GM11168 (cell line): Measurements from ENCODE around the gene ORC2.
"Not testable (repeated sequence)": the region's sequence is repeated elsewhere in the genome, so short reads cannot be mapped to it uniquely, and the experiment has no call there.

Experiments
- in situ Hi-C: fragments of 300-500 bp; cut with MboI; formaldehyde crosslinking; loops from one replicate; pipeline ENCODE4 v1.12.0; 2022; ENCODE audit warnings: low sequenced_read_pairs; ENCODE audit not compliant: unreplicated experiment

ORC2 gene

GRCh38 chr2:200943527-200944105, 19.8 kb downstream of the ORC2 start:
- in situ Hi-C loops: no loop called here

- in situ Hi-C loops: no loop called here
These were observed 23.6 kb downstream of the ORC2 start for GRCh38 chr2:200939832-200940231.

GRCh38 chr2:200930947-200931626, 32.4 kb downstream of the ORC2 start:
- in situ Hi-C loops: no loop called here

GRCh38 chr2:200929334-200930249, 33.9 kb downstream of the ORC2 start:
- in situ Hi-C loops: no loop called here

DNA sequence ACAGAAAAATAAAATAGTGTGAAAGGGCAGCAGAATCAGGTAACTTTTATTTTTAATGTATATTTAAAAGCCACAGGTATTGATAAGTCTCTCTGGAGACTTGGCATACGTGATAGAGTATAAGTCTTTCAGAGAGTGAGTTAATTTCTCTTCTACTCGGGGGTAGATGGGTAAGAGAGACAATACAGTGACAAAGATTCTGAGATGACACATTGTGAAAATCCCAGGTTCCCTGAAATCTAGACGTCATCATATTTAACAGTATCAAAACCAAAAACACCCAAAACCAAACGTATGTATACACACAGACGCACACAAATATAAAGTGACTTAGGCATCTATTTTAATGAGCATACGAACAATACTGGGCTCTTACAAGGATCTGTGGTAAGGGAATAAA, 41.0 kb downstream of the ORC2 start:
- in situ Hi-C loops: no loop called here

DNA sequence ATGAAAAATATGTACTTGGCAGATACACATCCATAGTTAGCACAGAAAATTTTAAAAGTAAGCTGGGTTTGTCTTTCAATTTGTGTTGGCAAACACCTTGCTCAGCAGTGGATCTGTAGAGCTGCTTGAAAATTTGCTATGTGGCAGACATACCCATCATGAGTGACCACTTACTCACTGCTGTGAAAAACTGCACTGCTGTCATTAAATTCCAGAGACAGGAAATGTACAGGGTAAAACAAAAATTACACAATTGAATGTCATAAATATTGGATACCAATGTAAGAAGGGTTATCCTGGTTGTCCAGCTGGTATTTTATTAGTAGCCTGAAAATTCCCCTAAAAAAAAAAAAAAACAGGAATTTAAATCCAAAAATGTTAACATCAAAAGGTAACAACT, 49.8 kb downstream of the ORC2 start:
- in situ Hi-C loops: no loop called here

DNA sequence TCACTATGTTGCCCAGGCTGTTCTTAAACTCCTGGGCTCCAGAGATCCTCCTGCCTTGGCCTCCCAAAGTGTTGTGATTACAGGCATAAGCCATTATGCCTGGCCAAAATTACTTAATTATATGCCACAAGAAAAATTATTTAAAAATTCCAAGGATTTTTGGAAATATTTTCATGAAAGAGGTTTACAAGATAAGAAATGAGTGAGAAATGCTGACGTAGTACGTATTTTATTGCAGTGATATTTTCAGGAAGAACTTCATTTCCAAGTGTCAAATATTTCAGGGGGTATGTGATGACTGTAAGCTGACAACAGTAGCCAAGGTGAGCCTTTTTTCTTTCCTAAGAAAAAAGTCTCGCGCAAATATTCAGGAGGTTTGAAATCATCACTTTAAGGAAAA, 53.5 kb downstream of the ORC2 start:
- in situ Hi-C loops: loop anchor here (10.0 kb wide), 2 partner anchors 155 to 265 kb away; no protein-coding TSS in a partner anchor

DNA sequence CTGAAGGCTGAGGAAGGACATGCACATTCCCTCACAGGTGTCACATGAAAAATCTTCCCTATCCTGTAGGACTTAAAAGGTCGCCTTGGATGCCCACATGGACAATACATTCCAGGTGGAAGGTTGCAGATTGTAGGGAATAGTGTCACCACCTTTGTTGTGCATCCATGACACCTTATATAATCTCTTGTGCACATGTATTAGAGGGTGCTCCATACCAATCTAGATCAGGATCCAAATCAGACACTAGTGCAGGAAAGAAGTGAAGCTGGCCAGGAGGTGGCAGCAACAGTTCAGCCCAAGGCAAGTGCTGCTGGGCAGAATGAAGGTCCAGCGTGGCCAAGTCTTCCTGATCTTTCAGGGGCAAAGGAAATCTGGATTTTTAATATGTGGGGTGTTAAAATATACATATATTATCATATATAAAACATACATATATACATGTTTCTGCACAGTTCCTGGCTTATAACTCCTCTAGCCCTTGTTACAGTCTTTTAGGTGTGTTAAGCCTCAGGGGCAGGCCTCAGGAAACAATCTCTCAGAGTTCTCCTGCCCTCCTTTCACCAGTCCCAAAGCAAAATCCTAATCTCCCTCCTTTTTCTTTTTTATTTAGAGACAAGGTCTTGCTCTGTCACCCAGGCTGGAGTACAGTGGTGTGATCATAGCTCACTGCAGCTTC, 57.7 kb downstream of the ORC2 start:
- in situ Hi-C loops: loop anchor here (10.0 kb wide), 2 partner anchors 159 to 269 kb away; no protein-coding TSS in a partner anchor

- in situ Hi-C loops: loop anchor here (10.0 kb wide), 2 partner anchors 163 to 273 kb away; no protein-coding TSS in a partner anchor
These were observed 61.9 kb downstream of the ORC2 start for GRCh38 chr2:200901459-200902072.

- in situ Hi-C loops: no loop called here
These were observed 64.0 kb downstream of the ORC2 start for GRCh38 chr2:200899482-200899881.

DNA sequence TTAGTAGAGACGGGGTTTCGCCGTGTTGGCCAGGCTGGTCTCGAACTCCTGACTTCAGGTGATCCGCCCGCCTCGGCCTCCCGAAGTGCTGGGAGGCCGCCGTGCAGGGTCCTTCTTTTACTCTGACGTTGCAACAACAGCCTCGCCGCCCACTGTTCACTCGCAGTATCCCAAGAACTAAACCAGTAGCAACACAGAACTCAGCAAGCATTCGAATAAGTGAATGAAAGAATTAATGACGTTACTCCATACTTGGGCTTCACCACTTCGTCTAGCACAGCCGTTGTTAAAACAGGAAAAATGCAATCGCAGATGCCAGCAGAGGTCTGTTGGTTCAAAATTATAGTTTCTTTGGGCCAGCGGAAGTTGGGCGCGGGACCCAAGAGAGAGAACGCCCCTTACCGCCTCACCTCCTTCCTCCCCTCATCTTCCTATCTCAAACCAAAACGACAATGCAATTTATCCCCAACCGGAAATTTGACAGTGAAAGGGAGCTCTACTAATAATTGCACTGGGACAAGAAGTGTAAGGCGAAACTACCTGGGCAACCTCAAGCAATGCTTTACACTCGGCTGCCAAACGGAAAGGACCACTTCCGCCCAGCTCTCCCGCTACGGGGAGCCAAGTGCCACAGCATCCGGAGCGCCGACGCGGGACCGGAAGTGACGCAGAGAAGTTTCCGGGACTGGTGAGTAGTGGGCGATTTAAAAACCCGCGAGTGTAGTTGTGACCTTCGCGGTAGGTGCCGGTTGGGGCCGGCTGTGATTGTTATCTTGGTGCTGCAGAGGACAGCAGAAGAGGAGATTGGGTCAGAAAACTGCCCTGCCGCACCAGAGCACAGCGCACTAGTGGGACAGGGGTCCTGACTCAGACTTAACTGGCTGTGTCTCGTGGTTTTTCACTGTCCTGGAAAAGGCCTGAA, 74.5 kb downstream of the ORC2 start, which contains the start of the genes NIF3L1 and PPIL3:
Gene NIF3L1 (plus strand): TSS at position 668 of the 922 bp plus-strand sequence. CDS start 2,573 bp downstream, outside the sequence.
Gene PPIL3 (minus strand): TSS at position 374 of the 922 bp plus-strand sequence. CDS start 1,462 bp downstream, outside the sequence.
- in situ Hi-C loops: no loop called here

GRCh38 chr2:200881715-200882249, 81.7 kb downstream of the ORC2 start:
- in situ Hi-C loops: not testable (repeated sequence)

- in situ Hi-C loops: no loop called here
These were observed 85.1 kb downstream of the ORC2 start for GRCh38 chr2:200878289-200878880.

- in situ Hi-C loops: no loop called here
These were observed 86.0 kb downstream of the ORC2 start for GRCh38 chr2:200877443-200877842.

GRCh38 chr2:200873560-200873959, 89.9 kb downstream of the ORC2 start:
- in situ Hi-C loops: no loop called here

GRCh38 chr2:200871151-200871550, 92.3 kb downstream of the ORC2 start:
- in situ Hi-C loops: no loop called here

DNA sequence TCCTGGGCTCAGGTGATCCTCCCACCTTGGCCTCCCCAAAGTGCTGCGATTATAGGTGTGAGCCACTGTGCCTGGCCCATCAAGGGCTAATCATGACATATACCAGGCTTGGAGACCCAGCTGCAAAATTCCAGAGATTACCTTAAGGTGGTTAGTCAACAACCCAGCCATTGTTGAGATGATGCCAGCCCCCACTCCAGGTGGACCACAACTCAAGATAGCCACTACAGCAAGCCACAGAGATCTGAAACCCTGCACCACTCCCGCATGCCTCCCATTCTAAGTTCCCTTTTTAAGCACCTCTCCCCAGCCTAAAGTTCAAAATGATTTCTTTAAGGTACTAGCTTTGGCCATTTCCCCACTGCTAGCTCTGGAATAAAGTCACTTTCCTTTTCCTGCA, 94.4 kb downstream of the ORC2 start:
- in situ Hi-C loops: no loop called here
